HG02642 (cell line): ENCODE data around the gene TLR7.

Experiments
- ATAC-seq: cut with Tn5 transposase; IDR thresholded peaks from one replicate; pipeline ENCODE4 v1.9.1; 2021; ENCODE audit warnings: mild to moderate bottlenecking; ENCODE audit not compliant: unreplicated experiment, poor library complexity

TLR7 gene

DNA sequence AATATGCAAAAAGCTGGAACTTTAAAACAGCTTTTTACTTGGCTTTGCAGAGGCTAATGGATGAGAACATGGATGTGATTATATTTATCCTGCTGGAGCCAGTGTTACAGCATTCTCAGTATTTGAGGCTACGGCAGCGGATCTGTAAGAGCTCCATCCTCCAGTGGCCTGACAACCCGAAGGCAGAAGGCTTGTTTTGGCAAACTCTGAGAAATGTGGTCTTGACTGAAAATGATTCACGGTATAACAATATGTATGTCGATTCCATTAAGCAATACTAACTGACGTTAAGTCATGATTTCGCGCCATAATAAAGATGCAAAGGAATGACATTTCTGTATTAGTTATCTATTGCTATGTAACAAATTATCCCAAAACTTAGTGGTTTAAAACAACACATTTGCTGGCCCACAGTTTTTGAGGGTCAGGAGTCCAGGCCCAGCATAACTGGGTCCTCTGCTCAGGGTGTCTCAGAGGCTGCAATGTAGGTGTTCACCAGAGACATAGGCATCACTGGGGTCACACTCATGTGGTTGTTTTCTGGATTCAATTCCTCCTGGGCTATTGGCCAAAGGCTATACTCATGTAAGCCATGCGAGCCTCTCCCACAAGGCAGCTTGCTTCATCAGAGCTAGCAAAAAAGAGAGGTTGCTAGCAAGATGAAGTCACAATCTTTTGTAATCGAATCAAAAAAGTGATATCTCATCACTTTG, 55.2 kb downstream of the TLR7 start:
- no peak for ATAC-seq

GRCh38 chrX:12922599-12922919, 55.7 kb downstream of the TLR7 start:
- ATAC-seq, result no peak

- ATAC-seq, result no peak
These were observed 62.8 kb downstream of the TLR7 start for GRCh38 chrX:12929701-12930100.

- no peak for ATAC-seq
These were observed 63.3 kb downstream of the TLR7 start for GRCh38 chrX:12930150-12930549.

DNA sequence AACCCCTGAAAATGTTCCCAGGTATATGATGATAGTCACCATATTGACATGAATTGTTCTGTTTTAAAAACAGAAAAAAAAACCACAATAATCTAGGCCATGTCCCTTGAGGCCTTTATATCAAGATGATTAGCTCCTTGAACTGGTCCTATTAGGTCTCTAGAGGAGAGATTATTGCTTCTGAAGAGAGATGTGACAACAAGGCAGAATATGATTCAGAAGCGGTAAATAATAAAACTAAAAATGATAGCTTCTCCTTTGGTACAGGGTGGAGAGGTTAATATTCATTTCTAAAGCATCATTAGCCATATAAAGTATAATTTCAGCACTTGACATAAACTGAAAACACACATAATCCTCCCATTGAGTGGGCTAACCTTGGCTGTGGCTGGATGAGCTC, 65.4 kb downstream of the TLR7 start:
- no peak for ATAC-seq

DNA sequence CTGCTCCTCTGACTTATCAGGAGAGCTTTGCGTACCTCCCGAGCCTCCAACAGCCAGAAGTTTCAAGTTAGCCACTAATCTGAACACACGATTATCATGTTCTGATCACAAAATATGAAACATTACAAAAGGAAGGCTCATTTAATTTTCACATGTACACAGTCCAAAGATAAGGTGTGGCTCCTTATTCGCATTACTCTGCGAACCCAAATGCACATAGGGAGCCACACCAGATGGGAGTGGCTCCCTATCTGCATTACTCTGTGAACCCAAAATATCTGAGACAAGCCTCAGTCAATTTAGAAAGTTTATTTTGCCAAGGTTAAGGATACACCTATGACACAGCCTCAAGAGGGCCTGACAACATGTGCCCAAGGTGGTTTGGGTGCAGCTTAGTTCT, 68.0 kb downstream of the TLR7 start:
- no peak for ATAC-seq

DNA sequence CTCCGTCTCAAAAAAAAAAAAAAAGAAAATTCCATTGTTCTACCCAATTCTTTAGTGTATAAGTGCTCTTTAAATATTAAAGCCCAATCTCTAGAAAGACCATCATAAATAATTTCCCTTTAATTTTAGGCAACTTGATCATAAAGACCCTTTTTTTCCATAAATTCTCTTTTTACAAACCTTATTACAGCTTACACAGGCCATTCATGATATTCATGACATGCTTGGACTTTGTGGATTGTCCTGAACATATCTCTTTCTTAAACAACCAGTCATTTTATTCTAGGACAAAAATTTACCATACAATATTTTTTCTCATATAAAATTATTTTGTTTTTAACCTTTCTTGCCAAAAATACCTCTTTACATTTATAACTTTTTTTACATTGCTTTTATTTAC, 70.1 kb downstream of the TLR7 start:
- no peak for ATAC-seq
